NCI-H82 (cell line): ENCODE results near the gene GABRB2.

Experiments
- DNase-seq: peaks from one replicate; lab custom pipeline; 2025; lab: John Stamatoyannopoulos, UW

The GABRB2 gene

DNA sequence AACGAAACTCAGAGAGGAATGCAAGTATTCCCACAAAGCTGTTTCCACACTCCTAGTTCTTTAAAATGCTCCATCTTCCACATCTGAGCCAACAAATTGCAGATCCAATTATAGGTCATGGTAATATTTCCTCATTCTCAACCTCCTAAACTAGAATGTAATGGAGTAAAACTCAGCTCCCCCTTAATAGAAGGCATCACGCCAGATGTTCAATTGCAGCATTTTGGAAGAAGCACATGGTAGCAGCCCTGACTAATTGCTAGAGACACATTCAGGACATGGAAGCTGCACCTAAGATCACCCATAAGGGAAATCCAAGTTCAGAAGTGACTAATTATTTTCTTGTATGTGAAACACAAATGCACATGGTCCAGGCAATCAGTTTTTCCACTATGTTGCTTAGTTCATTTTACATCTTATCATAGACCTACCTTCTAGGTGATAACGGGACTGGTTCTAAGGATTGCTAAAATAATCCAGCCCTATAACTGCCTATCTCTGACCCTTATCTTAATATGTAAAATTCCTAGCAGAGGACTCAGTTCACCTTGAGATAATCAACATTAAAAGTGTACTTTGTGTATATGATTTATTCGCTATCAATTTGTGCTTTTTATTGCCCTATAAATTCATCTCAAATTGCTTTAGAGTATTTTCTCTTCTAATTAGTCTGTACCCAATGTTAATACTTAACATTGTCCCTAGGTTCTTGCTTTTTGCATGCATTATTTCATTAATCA is 75.1 kb downstream of the GABRB2 start:
- DNase-seq: no peak

DNA sequence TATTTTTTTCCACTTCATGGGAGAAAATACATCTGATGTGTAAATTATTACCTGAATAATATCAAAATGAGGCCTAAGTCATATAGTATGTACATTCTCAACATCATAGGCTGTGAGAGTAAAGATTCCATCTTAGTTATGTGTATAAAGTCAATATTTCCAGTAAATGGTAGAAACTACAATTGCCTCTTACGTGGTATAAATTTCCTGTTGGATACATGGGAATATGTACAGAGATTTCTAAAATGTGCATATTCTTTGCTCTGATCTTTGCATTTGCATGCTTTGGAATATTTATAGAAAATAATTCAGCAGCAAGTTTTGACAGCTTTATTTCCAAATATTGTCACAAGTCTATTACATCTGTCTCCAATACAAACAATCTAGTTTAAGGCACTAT is 78.8 kb downstream of the GABRB2 start:
- no peak for DNase-seq

DNA sequence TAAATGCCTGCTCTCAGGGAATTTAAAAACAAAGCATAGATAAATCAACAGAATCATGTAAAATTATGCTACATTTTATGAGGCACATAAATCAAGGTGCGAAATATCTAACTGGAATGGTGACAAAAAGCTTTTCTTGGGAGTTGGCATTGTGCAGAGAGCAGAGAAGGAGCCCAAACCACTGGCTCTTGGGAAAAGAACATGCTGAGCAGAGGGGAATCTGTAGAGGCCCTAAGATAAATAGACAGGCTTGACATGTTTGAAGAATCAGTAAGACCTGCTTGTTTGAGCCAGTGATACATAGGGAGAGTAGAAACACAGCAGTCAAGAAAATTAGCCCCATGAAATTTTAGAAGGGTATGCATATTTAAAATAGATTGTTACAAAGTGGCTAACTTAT is 85.8 kb downstream of the GABRB2 start:
- no peak for DNase-seq

DNA sequence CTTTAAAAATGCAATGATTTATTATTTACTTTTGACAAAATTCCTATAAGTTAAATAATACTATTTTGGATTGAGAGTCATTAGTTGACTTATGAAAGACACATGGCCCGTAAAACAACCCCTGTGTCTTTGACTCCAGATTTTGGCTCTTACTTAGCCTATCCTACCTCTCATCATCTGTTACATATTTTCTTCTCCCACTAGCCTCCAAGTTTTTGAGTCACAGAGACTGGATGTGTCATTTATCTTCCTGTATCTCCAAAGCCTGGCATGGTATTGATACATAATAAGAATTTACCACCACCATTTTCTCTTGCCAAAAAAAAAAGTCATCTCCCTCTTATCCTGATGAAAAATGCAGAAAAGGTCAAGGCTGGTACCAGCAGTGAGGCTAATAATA is 99.9 kb downstream of the GABRB2 start:
- DNase-seq: no peak

DNA sequence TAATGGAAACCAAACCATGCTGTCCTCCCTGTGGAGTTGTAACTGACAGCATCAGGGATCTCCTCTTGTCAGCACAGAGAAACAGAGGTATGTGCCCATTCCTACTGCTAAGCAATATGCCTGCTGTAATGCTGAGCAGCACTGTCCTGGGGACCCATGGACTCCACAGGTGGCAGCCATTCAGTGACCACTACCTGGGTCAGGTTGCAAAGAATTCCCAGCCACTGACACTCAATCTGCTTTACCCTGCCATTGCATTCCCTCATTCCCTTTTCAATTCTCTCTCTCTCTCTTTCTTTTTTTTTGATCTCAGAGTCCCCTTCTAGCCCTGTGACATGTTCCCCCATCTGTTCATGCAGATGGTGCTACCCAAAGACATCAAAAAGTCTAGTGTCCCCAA is 104.1 kb downstream of the GABRB2 start:
- no peak for DNase-seq

DNA sequence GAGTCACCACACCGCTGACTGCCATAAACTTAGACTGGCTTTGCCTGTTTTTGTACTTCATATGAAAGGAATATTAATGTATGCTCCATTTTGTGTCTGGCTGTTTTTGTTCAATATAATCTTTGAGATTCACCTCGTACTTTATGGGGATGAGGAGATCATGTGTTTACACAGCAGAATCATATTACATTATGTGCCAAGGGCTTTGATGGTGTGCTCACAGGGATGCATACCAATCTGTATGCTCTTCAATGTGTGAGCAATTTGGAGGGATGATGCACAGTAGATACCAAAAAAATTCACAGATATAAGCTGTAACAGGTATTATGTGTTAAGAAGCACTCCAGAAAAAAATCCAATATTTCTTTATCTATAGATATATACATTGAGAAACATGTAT is 113.7 kb downstream of the GABRB2 start:
- DNase-seq: no peak

DNA sequence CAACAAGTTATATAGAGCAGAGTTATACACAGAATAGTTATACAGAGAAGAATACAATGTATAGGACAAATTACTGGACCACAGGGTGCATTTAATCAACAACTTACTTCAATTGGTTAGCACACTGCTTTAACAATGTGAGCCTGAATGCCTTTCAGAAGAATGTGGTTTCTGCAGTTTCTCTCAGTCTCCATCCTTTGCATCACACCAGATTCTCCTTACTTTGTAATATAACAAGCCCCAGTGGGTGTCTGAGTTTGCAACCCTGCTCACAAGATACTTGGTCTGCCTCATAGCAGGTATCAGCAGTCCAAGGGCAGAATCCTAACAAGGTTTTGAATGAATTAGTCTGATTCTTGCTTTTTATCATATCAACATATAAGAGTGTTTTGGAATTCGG is 114.6 kb downstream of the GABRB2 start:
- DNase-seq: no peak

DNA sequence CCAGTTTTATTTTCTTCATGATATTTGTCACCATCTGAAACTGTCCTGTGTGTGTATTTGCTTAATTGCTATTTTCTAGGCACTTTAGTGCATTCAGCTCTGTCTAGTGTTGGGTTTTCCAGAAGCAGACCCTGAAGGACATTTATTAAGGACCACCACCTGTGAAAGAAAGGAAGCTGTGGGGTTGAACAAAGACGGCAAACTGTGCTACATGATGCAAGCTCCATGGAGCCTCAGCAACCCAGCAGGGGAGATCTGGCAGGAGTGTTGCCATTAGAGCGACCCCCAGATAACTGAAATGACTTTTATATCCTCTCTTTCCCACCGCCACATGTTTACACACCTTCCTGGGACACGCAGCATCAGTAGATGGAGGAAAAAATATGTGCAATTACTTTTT is 125.5 kb downstream of the GABRB2 start:
- no peak for DNase-seq

DNA sequence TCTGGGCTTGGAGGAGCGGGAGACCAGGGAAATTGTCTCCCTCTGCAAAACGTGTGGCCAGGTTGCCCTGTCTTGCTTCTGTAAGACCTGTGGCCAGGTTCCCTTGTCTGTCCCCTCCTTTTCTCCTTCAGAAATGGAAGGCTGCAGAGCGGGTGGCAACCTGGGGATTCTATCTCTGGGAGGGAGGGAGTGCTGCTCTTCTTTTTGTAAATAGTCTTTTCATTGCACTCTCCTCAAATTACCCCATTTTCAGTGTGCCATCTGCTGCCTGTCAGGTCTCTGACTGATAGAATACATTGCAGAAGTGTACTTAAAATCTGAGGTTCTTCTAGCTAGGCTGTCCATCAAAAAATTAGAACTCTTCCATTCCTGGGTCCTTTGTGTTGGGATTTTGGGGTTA is 126.0 kb downstream of the GABRB2 start:
- DNase-seq: no peak

DNA sequence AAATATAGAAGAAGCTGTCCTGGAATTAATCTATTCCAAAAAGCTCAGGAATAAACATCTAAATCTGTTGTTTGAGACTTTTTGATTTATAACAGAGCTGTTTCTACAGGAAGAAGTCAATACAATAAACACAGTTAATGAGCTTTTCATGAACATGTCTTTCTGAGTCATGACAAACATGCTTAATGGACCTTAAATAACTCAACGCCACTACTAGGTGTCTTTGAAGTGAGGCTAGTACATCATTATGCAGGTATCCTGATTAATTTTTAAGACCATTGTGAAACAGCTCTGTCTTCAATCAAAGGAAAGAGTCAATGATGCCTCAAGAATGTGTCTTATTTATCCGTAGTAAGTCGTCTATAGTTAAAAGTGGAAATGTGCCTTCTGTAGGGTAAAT is 131.6 kb downstream of the GABRB2 start:
- DNase-seq: no peak

DNA sequence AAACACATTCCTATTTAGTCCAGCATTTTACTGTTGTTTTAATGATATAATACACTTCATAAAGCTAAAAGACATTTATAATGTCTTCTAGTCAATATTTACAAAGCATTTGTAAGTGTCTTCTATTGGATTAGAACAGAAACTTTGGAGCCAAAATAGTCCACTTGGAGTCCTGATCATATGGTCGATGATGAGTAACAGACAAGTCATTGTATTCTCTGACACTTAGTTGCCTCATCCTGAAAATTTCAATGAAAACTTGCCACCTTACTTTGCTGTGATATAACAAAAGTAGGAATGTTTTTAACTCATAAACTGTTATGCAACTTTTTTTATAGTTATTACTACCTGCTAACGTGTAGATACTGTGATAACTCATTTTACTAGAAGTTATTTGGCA is 132.5 kb downstream of the GABRB2 start:
- DNase-seq: no peak

DNA sequence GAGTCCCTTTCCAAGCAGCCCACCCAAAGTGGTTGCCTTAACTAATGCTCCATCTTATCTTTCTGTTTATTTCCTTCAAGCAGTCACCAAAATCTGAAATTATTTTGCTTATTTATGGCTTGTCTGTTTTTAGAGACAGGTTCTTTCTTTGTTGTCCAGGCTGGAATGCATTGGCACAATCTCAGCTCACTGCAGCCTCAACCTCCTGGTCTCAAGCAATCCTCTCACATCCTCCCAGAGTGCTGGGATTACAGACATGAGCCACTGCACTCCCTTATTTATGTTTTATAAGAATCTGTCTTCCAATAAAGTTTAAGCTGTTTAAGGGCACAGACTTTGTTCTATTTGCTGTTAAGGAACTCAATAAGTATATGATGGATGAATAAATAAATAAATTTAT is 133.7 kb downstream of the GABRB2 start:
- DNase-seq: no peak

DNA sequence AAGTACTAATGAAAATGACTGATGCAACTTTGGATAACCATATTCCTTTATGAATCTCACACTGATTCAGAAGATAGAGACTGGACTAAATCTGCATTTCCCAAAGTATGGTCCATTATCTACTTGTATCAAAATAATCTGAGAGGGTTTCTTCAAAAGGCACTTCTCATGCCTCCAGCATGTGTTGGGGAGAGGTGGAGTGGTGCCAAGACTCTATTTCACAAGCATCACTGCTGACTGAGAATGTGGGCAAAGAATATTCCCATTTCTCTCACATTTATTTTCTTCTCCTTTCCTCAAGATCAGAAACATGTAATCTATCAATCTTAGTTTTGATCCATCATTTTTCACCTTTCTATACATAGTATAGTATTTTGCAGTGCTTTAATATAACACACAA is 135.4 kb downstream of the GABRB2 start:
- no peak for DNase-seq

DNA sequence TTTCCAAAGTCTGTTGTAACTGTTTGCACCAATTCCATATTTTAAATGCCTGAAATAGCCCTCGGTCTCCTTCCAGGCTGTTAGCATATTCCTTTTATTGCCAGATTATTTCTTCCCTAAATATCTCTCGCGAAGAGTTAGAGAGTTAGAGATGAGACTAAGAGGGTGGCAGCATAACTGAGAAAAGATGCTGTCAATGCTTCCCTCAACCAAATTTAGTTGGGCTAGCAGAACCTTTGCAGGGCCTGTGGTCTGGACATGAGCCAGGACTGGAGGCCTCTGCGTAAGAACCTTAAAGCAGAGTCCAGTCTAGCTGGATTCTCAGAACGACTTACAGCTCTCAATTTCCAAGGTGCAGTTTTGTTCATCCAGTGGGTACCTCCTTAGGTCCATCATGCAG is 135.9 kb downstream of the GABRB2 start:
- no peak for DNase-seq

DNA sequence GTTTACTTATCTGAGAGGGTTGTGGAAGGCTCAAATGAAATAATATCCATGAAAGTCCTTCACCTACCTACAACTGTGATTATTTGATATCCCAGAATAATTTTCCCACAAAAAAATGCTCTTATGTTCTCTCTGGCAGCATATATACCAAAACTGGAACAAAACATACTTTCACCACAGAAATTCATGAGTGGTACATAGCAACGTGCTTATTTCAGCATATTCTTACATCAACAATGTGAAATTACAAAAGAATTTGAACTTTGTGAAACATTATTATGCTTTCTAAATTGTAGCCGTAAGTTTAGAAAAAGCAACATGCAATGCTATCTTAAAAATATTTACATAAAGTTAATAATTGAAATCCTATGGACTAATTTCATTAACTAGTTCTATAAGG is 137.1 kb downstream of the GABRB2 start:
- DNase-seq: no peak

DNA sequence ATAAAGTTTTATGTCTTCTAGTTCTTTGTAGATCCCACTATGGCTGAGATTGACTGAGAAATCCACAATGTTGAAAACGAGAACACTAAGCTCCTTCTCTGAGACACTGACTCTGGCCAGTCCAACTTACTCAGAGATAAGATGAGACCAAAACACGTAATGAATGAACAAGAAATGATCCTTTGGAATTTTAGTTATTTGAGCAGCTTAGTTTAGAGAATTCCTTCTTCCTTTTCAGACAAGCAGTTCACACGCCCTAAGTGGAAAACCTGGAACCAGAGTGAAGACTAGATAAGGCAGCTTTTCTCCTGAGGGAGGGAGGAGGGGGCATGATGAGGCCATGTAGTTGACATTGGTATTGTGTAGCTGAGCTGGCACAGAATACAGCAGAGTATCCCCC is 139.6 kb downstream of the GABRB2 start:
- no peak for DNase-seq

DNA sequence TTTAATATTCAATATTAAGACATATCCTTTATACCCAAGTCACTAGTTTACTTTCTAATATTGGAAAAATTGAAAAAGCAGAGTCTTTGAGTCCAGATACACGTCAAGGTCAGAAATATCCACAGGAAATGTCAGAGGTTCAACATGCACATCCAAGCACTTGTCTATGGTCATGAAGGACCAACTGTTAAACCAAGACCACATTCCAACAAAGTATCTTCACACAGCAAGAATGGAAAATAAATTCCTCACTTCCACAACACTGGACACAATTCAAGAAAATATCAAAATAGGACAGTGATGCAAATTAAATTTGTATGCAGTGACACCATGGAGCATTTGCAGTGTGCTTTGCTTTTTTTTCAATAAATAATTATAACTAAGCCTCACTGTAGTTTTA is 142.5 kb downstream of the GABRB2 start:
- DNase-seq: no peak

DNA sequence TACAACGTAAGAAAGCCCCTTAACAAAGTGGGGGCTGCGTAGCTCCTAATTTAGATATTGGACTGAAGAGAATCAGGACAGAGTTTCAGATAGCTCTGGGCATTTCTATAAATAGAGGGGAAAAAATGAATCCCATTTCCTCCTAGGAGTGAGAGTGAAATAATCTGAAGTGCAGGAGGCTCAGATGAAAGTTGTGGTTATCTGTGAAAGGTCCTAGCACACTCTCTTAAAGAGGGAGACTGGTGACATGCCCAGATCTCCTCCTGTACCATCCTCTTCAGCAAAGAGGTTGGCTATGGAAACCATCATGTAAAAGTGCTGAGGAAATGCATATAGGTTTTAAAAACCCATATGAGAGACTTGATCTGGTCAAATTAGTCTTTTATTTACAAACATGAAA is 143.4 kb downstream of the GABRB2 start:
- DNase-seq: no peak

DNA sequence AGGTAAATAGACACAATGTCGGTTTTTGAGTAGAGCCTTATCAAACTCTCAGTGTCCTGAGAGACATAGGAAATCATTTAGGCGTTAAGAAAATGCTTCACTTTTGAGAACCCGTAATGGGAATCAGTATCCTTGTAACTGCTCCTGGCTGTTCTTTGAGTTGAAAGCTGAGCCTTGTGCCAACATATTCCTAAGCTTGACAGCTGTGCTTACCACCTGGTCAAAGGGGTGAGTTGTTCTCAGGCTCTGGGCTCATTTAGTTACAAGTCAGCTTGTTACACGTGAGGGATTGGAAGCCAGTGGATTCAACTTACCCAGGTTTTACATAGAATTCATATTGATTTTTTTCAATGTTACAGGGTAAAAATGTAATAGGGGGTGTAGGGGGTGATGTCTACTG is 145.9 kb downstream of the GABRB2 start:
- DNase-seq: peak; percentile 57

DNA sequence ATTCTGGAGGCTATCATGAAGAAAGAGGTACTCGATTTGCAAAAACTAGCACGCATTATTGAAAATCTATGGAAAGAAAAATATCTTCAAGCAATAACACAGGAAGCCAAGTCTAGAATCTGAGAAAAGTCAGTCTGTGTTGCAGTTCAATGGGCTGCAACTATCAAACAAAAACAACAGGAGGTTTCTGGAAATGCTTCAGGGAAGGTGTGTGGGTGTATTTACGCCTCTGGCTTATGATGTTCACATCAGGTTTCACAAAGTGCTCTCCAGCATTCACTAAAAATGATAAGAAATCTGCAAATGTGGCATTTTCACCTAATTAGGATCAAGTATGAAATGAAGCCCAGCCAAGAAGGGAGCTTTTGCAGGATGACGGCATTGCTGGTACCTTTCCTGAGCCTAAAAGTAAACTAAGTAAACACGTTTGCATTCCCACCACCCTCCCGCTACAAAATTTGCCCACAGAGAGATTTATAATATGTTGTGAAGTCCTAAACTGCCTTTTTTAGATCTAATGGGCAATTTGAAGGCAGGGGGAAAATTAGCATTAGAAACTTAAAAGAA is 146.4 kb downstream of the GABRB2 start:
- DNase-seq: no peak

DNA sequence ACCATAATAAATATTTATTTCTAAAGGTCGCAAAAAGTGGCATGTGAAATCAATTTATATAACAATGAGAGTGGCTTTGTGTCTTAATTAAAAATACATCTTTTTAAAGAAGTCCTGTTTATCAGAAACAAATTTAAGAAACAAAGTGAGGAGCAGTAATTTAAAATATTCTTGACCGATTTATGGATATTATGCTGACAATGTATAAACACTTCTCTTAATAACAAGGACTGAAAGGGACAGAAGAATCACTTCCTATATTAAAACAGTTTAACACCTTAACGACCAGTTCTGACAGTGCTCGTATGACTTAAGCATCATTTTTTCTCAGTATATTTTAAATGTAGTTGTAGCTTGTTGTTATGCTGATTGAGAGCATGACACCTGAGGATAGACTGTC is 149.1 kb downstream of the GABRB2 start:
- DNase-seq: no peak

DNA sequence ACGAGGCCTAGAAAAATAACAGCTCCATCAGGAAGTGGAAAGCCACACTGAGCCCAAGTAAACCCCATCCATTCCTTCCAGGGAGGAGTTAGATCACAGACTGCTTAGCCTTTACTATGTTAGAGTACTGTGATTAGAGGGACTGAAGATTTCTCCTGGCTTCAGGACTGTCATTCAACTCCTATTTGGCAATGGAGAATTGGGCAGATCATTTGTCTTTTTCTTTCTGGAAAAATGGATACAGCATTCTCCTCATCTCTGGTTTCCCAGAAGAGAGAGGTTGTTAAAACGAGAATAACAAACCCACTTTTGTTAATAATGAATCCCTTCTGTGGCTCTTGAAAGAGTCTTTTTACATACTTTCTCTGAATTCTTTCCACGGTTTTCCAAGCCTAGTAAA is 150.4 kb downstream of the GABRB2 start:
- no peak for DNase-seq

DNA sequence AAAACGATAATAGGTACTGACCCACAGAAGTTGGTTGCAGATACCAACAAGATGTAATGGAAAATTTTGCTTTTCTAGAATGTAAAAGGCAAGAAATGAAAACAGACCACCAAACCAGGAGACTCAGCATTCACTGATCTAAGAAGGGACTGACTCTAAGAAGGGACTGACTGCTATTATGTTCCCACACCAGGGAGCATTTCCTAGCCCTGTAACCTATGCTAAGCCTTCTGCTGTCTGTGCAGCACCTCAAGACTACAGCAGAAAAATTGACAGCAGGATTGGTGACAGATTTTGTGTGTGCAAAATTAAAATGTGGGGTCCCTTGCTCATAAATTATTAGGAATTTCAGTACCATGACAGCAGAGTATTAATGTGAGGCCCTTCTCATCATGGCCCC is 154.8 kb downstream of the GABRB2 start:
- no peak for DNase-seq

DNA sequence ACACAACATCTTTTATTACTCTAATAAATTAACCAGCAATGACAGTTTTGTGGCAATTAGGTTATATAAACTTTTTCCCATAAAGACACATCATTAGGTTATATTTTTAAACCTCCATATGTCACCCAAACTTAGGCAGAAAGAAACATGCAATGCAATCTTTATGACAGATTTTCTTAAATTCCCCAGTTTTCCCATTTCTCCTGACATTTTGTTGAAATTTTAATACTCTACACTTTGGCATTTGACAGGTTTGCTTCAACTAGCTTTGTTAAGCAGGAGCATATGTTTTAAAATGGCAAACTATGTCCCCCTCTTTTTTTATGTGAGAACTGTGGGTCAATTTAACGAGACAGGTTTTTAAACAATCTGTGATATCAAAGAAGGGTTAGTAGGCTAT is 155.5 kb downstream of the GABRB2 start:
- DNase-seq: no peak
